Inferior parietal cortex (tissue), 1 donor: ENCODE measurements around the gene MTREX.
"Not testable (repeated sequence)": the region's sequence is repeated elsewhere in the genome, so short reads cannot be mapped to it uniquely, and the experiment has no call there.

ENCODE experiments used
- DNase-seq: peaks from one replicate; pipeline ENCODE4 v3.0.0-alpha.2; 2016; ENCODE audit errors: extremely low spot score

The MTREX gene

GRCh38 chr5:55307383-55308253 lies at the start of gene MTREX, which contains the start of gene DHX29:
TSS of gene MTREX (plus strand) at chr5:55307989. CDS start at chr5:55308014, 25 bp downstream.
TSS of gene DHX29 (minus strand) at chr5:55307694. CDS start at chr5:55307573, 121 bp downstream.
- DNase-seq = peak; percentile 93

GRCh38 chr5:55258339-55258738 lies 49.5 kb upstream of the MTREX start:
- no peak for DNase-seq

GRCh38 chr5:55276771-55277170 lies 31.0 kb upstream of the MTREX start:
- no peak for DNase-seq

GRCh38 chr5:55278778-55279177 lies 29.0 kb upstream of the MTREX start:
- DNase-seq = no peak

GRCh38 chr5:55286411-55286933 lies 21.3 kb upstream of the MTREX start:
- DNase-seq = no peak

- no peak for DNase-seq
These were observed 18.0 kb upstream of the MTREX start for GRCh38 chr5:55289808-55290207.

- no peak for DNase-seq
These were observed 16.8 kb upstream of the MTREX start for GRCh38 chr5:55290991-55291390.

GRCh38 chr5:55294935-55295334 lies 12.9 kb upstream of the MTREX start:
- DNase-seq = no peak

- DNase-seq = no peak
These were observed 6.9 kb upstream of the MTREX start for GRCh38 chr5:55300890-55301289.

DNA sequence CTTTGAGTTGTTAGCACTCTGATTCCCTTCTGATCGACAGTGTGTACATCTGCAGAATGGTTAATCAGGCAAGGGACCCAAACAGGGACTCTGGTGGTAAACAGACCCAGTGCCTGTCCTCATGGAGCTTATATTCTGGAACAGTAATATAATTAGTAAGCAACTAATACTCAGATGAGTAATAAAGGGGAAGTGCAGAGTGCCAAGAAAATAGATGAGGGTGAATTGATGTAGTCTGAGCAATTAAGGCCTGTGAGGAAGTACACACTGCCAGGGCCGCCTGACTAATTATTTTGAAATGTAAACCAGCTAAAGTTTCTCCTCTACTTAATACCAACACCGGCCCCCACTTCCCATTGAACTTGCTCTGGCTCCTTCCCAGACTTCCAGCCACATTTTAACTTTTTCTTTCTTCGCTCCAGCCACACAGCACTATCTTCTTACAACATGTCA lies 4.5 kb upstream of the MTREX start:
- DNase-seq = no peak

- DNase-seq = no peak
These were observed 3.2 kb upstream of the MTREX start for GRCh38 chr5:55304584-55304983.

GRCh38 chr5:55305345-55305744 lies 2.4 kb upstream of the MTREX start:
- no peak for DNase-seq

DNA sequence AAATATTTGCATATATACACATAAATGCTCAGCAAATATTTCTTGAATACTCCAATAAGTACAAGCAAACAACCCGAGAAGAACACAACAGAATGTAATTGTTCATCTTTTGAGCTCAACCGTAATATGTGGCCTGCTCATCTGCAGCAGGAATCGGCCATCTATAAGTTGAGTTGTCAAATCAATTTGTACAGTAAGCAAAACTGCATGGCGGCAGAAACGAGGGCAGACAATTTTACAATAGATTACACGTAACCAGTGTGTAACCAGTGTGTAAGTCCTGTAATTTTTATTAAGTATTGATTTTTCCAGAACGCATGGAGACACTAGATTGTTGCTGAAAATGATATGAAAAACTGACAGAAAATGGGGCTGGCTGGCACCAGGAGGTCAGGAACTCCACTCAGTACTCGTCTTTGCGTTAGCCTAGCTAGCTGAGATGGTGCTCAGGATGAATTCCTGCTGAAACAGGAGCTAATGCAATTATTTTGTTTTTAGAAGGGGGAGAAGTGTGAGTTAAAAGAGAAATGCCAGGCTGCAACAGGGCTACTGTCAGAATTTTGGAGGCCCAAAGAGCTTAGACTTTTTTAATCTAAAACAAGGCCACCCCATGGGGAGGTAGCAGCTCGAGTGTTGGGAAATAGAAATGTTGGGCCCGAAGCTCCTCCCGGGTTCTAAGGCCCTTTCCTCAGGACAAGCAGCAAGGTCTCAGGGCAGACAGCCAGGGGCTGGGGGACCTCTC lies 977 bp upstream of the MTREX start:
- no peak for DNase-seq

- DNase-seq = no peak
These were observed 556 bp downstream of the MTREX start for GRCh38 chr5:55308254-55308836.

DNA sequence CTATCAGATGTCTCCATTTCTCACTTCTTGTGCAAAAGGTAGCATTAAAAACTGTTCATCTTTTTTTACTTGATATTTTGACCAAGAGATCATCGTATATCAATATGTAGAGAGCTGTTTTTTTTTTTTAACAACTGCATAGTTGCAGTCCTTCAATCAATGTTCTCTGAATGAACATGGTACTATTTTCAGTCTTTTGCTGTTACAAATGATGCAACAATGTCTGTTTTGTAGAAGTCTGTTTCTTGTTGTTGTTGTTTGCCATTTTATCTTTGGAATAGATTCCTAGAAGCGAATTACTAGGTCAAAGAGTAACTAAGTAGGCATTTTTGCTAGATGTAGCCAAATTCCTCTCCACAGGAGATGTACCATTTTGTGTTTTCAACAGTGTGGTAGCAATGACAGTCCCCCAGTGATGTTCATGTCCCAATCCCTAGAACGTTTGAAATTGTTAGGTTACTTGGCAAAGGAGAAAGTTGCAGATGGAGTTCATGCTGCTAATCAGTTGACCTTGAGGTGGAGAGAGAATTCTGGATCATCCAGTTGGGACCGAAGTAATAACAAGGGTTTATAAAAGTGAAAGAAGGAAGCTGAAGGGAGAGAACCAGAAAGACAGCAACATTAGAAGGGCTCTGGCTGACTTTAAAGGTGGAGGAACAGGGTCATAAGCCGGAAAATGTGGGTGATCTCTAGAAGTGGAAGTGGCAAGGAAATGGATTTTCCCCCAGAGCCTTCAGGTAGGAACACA lies 6.3 kb downstream of the MTREX start:
- DNase-seq = no peak

GRCh38 chr5:55316289-55316688 lies 8.5 kb downstream of the MTREX start:
- no peak for DNase-seq

DNA sequence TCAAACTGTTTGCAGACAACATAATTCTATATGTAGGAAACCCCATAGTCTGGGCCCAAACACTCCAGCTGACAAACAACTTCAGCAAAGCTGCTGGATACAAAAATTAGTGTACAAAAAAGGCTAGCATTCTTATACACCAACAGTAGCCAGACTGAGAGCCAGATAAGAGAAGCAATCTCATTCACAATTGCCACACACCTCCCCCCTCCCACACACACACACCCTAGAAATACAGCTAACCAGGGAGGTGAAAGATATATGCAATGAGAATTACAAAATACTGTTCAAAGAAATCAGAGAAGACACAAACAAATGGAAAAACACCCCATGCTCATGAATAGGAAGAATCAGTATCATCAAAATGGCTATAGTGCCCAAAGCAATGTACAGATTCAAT lies 9.0 kb downstream of the MTREX start:
- no peak for DNase-seq

DNA sequence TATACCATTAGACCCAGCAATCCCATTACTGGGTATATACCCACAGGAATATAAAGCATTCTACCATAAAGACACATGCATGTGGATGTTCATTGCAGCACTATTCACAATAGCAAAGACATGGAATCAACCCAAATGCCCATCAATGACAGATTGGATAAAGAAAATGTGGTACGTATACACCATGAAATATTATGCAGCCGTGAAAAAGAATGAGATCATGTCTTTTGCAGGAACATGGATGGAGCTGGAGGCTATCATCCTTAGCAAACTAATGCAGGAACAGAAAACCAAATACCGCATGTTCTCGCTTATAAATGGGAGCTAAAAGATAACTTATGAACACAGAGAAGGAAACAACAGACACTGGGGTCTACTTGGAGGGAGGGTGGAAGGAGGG lies 10.4 kb downstream of the MTREX start:
- DNase-seq = not testable (repeated sequence)

DNA sequence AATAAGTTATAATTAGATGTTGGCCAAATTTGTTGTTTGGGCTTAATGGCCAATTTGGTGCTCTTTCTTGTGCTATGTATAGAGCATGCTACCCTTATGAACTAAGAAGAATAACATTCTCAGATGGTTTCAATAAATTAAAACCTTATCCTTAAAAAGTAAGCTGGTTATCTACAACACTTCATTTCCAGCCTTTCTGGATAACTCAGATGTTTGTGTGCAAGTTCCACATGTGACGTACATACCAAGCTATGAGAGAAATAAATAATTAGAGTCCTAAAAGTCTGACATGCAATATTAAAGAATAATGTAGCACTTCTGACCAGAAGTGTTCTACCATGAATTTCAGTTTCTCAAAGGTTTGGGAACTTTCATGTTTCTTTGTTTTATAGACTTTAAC lies 11.7 kb downstream of the MTREX start:
- no peak for DNase-seq

- DNase-seq = no peak
These were observed 12.8 kb downstream of the MTREX start for GRCh38 chr5:55320571-55320970.

GRCh38 chr5:55324006-55324405 lies 16.2 kb downstream of the MTREX start:
- no peak for DNase-seq
